Upper lobe of right lung (tissue), 1 donor: ENCODE results near the gene MYO16. TPM values are rescaled to one million over a fixed set of nuclear protein-coding genes. Genes with fewer than 3 reads are reported as not detected.

ENCODE experiments used
- ATAC-seq: fragments of 200-7000 bp; cut with Tn5 transposase; one replicate; pipeline ENCODE4 v1.9.1; 2020; ENCODE audit warnings: mild to moderate bottlenecking, moderate library complexity
- DNase-seq: peaks from one replicate; pipeline ENCODE4 v3.0.0-alpha.2; 2020
- H3K27ac ChIP-seq: fragments of 200-600 bp; one replicate; pipeline ENCODE4 v1.8.0; 2022
- H3K27me3 ChIP-seq: fragments of 200-600 bp; one replicate; pipeline ENCODE4 v1.8.0; 2022; ENCODE audit warnings: mild to moderate bottlenecking
- H3K36me3 ChIP-seq: fragments of 200-600 bp; one replicate; pipeline ENCODE4 v1.8.0; 2022
- H3K4me1 ChIP-seq: fragments of 200-600 bp; one replicate; pipeline ENCODE4 v1.8.0; 2022
- H3K4me3 ChIP-seq: fragments of 200-600 bp; one replicate; pipeline ENCODE4 v1.8.0; 2022; ENCODE audit warnings: mild to moderate bottlenecking
- H3K9me3 ChIP-seq: fragments of 200-600 bp; one replicate; pipeline ENCODE4 v1.8.0; 2022
- CTCF ChIP-seq: fragments of 200-600 bp; IDR thresholded peaks from one replicate; pipeline ENCODE4 v1.8.0; 2022; ENCODE audit warnings: antibody characterized with exemption
- intact Hi-C: fragments of 100-400 bp; cut with DNase I; formaldehyde crosslinking; loops from one replicate; pipeline ENCODE4 v1.11.0; 2022
- total RNA-seq: library from RNA; stranded (reverse); fragmentation: NEBNext Ultra II Directional; extraction: Animal tissue kit (Norgen Biotek cat#: 25700); gene quantifications from one replicate; pipeline ENCODE4 v1.2.1, GENCODE V29; 2021
- donor health status: DM: no; HTN: yes; CAD: no; lungs with severe emphysema.

Gene MYO16
- total RNA-seq, 1 donor from 2014 or later = 0.46 TPM

DNA sequence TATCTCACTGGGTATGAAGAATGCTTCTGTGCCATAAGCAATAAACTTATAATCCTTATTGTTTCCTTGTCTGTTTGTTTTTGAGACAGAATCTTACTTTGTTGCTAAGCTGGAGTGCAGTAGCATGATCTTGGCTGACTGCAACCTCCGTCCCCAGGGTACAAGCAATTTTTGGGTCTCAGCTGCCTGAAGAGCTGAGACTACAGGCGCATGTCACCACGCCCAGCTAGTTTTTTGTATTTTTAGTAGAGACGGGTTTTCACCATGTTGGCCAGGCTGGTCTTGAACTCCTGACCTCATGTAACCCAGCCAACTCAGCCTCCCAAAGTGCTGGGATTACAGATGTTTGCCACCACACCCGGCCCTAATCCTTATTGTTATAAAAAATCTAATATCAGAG lies 112.5 kb downstream of the MYO16 start:
- H3K27me3 ChIP-seq = no peaks in the 10 kb centered on the region
- intact Hi-C loops = no loop called here
- peaks cover 6% of the 10 kb centered on the region for H3K9me3 ChIP-seq
- no peaks in the 10 kb centered on the region for H3K36me3 ChIP-seq
- H3K27ac ChIP-seq = no peak overlapping the region
- ATAC-seq (no peak), DNase-seq (no peak)
- no peak overlapping the region for H3K4me3 ChIP-seq
- no peaks in the 10 kb centered on the region for H3K4me1 ChIP-seq
- no peak for TF ChIP-seq CTCF

DNA sequence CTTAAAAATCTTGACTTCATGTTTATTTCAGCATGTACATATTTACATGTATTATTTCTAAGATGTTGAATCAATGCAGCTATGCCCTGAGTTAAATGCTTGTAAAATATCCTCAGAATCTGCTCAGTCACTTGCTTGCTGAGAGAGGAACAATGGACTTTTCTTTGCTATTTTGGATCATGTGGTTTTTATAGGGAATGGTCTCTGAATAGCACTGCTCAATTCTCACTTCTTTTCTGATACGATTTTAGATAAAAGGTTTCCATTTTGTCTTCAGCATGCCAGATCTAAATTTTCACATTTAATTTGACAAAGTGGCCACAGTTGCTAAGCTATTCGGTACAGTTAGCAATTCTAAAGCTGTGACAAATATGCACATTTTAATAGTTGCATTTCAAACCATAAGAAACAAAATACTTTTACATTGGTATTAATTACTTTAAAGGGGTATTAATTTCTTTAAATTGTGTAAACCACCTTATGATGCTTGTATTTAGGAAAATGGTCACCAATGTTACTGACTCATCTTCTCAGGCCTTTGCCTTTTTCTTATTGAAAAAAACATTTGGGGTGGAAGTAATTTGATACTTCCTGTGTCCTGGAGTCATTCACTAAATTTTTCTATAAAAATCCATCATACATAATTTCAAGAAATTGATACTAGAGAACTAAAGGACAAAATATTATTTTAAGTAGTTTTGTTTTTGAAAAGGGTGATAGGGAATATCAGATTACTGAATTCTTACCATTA lies 113.5 kb downstream of the MYO16 start:
- H3K4me1 ChIP-seq = no peaks in the 10 kb centered on the region
- H3K27me3 ChIP-seq = no peaks in the 10 kb centered on the region
- no peak for DNase-seq
- H3K27ac ChIP-seq = no peak overlapping the region
- no peak for TF ChIP-seq CTCF
- no peaks in the 10 kb centered on the region for H3K36me3 ChIP-seq
- intact Hi-C loops = no loop called here
- H3K4me3 ChIP-seq = no peak overlapping the region
- no peak for ATAC-seq
- peaks cover 6% of the 10 kb centered on the region for H3K9me3 ChIP-seq

DNA sequence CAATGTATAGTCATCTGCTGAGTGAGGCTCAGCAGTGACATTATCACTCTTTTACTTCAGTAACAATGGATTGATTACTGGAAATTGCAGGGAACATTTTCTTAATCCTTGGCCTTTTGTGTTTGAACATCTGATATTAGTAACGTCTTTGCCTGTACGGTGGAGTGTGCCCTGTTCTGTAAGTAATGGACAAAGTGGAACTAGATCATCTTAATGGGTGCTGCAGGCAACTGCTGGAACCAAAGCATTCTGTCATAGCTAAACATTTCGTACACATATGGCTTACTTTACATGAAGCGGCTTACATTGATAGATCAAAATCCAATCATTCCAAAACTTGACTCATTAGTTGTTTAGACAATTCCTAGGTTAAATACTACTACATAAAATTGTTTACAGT lies 114.1 kb downstream of the MYO16 start:
- DNase-seq (no peak), ATAC-seq (no peak)
- Histone ChIP-seq H3K4me3 (no peak overlapping the region), H3K27me3 (no peaks in the 10 kb centered on the region), H3K36me3 (no peaks in the 10 kb centered on the region), H3K9me3 (peaks cover 6% of the 10 kb centered on the region), H3K4me1 (no peaks in the 10 kb centered on the region), H3K27ac (no peak overlapping the region)
- no peak for TF ChIP-seq CTCF
- intact Hi-C loops = no loop called here

DNA sequence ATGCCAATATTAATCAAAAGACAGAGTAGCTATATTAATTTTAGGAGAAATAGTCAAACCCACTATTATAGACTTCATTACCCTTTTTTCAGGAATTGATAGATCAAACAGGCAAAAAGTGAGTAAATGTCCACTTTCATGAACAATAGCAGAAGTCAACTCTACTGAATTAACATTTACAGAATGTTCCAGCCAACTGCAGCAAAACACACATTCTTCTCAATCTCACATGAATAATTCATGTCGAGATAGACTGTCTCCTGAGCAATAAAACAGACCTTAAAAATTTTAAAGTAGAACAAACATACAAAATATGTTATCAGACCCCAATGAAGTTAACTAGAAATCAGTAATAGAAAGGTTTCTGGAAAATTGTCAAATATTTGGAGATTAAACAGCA lies 118.4 kb downstream of the MYO16 start:
- TF ChIP-seq CTCF = no peak

GRCh38 chr13:108752276-108752675 lies 122.9 kb downstream of the MYO16 start:
- ATAC-seq (no peak), DNase-seq (no peak)
- Histone ChIP-seq H3K4me1 (no peaks in the 10 kb centered on the region), H3K36me3 (no peaks in the 10 kb centered on the region), H3K27me3 (no peaks in the 10 kb centered on the region), H3K4me3 (no peak overlapping the region), H3K27ac (no peak overlapping the region), H3K9me3 (no peaks in the 10 kb centered on the region)
- TF ChIP-seq CTCF = no peak
- intact Hi-C loops = no loop called here

More for the DNA sequence above, 118.4 kb downstream of the MYO16 start:
- H3K27ac ChIP-seq = no peak overlapping the region
- no peaks in the 10 kb centered on the region for H3K4me1 ChIP-seq
- DNase-seq (no peak), ATAC-seq (no peak)
- no peaks in the 10 kb centered on the region for H3K36me3 ChIP-seq
- H3K9me3 ChIP-seq = no peaks in the 10 kb centered on the region
- no peak overlapping the region for H3K4me3 ChIP-seq
- intact Hi-C loops = no loop called here
- H3K27me3 ChIP-seq = no peaks in the 10 kb centered on the region

DNA sequence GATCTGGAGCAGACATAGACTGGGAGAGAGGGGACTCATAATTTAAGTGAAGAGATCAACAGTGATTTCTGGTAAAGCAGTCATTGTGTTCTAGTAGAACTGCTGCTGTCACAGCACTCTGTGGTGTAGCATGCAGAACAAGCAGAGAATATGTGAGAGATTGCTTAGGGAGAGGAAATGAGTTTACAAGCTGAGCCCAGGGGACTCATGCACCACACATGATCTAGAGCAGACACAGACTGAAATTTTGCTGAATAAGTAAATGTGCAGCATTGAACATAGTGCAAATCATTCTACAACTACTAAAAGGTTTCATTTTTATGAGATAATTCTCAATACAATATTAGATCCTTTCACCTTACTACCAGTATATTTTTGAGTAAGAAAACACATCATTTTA lies 125.7 kb downstream of the MYO16 start:
- Histone ChIP-seq H3K27ac (no peak overlapping the region), H3K27me3 (no peaks in the 10 kb centered on the region), H3K4me1 (no peaks in the 10 kb centered on the region), H3K9me3 (no peaks in the 10 kb centered on the region), H3K4me3 (no peak overlapping the region), H3K36me3 (no peaks in the 10 kb centered on the region)
- ATAC-seq (no peak), DNase-seq (no peak)
- intact Hi-C loops = no loop called here
- TF ChIP-seq CTCF = no peak
